Measurements from ENCODE around the gene METTL8. TPM values are rescaled to one million over a fixed set of nuclear protein-coding genes. Genes with fewer than 3 reads are reported as not detected.
A peak's percentile ranks its signal among the peaks of the same experiment; 100 is the strongest.

Gene METTL8
- total and polyA plus RNA-seq, 11 donors: 4.2 to 18.5 (median 9.0) TPM

DNA sequence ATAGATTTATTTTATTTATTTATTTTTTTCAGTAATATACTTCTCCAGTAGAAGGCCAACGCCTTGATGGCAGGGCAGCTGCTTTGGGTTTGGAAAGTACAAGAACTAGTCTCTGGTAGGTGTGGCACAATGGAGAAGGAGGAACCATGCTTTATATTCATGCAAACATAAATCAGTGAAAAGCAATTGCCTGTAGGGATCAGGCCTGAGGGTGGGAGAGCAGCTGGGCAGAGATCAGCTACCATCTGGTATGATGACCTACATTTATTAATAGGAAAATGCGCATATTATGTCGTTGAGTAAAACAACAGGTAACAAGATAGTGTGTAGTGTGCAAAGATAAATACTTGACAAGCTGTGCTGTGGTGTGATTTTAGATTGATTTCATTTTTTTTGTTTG, 152.7 kb downstream of the METTL8 start:
- no peak overlapping the region for H3K27ac ChIP-seq
- TF ChIP-seq CTCF (IDR thresholded peaks at IDR 0.05) (no peak), POLR2A (IDR thresholded peaks at IDR 0.05) (no peak)
- no peak overlapping the region for H3K4me3 ChIP-seq
- peaks cover 0 to 5% (median 0%) of the 10 kb centered on the region in 12 donors for H3K9me3 ChIP-seq
- DNase-seq (no peak), ATAC-seq (no peak)
- WGBS, 4 donors: 91 to 95% (median 93%) methylated on average over 3 of the region's 3 CpGs
- H3K4me1 ChIP-seq: no peaks in the 10 kb centered on the region
- no peaks in the 10 kb centered on the region for H3K36me3 ChIP-seq
- intact Hi-C loops (cut with DNase I): no loop called here
- H3K27me3 ChIP-seq: no peaks in the 10 kb centered on the region

DNA sequence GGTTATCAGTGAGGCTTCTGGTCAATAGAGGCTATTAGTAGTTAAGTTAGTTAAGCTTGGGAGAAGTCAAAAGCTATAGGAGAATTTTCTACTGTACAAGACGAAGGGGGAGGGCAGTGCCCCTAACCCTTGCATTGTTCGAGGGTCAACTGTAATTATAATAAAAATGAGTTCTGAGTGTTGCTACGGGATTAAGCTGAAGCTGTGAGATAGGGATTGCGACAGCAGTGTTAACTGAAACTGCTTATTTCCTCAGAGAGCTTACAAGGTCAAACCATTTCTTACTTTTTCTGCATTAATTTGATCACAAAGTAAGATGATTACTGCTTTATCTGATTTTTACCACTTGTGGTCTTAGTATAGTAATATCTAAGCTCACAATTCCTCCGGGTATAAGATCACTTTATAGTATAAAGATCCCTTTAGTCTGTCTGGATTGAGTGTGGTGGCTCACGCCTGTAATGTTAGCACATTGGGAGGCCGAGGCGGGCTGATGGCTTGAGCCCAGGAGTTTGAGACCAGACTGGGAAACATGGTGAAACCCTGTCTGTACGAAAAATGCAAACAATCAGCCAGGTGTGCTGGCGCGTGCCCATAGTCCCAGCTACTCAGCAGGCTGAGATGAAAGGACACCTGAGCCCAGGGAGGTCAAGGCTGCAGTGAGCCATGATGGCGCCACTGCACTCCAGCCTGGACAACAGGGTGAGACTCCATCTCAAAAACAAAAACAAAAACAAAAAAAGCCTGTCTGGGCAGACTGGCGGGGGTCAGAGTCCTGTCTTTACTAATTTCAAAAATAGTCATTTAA, 153.6 kb downstream of the METTL8 start:
- no peaks in the 10 kb centered on the region for H3K27me3 ChIP-seq
- no peaks in the 10 kb centered on the region for H3K36me3 ChIP-seq
- intact Hi-C loops (cut with DNase I): no loop called here
- H3K9me3 ChIP-seq: peaks cover 0 to 5% (median 0%) of the 10 kb centered on the region in 12 donors
- no peaks in the 10 kb centered on the region for H3K4me1 ChIP-seq
- DNase-seq: no peak
- H3K4me3 ChIP-seq: no peak overlapping the region
- no peak for ATAC-seq
- no peak for TF ChIP-seq POLR2A (IDR thresholded peaks at IDR 0.05)
- no peak for TF ChIP-seq CTCF (IDR thresholded peaks at IDR 0.05)
- WGBS, 4 donors: 87 to 93% (median 89%) methylated on average over 13 of the region's 13 CpGs
- no peak overlapping the region for H3K27ac ChIP-seq

DNA sequence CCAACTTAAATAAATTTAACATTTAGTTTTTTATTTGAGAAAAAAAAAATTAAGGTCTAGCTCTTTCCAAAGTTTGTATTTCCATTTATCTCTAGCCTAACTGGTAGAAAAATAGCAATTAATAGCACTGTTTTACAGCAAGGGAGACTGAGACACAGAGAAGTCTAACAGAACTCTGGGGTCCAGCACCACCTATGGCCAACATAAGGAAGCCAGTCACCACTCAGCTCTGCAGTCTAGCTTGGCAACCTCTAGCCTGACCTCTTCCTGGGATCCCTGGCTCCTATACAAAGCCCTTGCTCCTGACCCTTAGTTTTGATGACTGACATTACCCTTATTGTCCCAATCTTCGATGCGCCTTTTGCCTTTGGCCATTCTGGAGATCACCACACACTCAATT, 159.0 kb downstream of the METTL8 start:
- intact Hi-C loops (cut with DNase I): no loop called here
- Histone ChIP-seq H3K36me3 (no peaks in the 10 kb centered on the region), H3K27ac (no peak overlapping the region), H3K9me3 (peaks cover 0 to 5% (median 0%) of the 10 kb centered on the region in 12 donors), H3K27me3 (no peaks in the 10 kb centered on the region), H3K4me3 (no peak overlapping the region), H3K4me1 (peaks cover 0 to 9% (median 0%) of the 10 kb centered on the region in 12 donors)
- TF ChIP-seq CTCF (IDR thresholded peaks at IDR 0.05): no peak
- WGBS, 4 donors: 96 to 99% (median 97%) methylated on average over 2 of the region's 2 CpGs
- DNase-seq (no peak), ATAC-seq (no peak)

DNA sequence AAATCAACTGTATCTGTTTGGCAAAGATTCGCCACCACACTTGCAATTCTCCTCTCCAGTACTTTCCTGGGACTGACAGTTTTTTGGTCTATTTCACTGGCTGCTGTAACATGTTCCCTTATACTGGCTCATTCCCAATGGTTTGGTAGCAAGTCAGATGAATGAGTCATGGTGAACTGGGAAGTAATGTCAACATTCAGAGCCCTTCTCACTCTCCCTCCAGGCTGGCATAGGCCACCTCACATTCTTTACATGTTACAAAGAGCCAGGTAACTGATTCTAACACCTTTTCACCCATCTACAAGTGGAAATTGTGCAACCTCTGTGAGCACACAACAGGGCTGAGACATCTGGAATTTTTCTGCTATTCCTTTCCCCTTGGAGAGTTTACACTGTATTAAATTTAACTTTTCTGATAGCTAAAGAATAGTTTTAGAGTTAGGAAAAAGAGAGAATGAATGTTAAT, 161.8 kb downstream of the METTL8 start:
- no peak for TF ChIP-seq POLR2A (IDR thresholded peaks at IDR 0.05)
- no peak for TF ChIP-seq CTCF (IDR thresholded peaks at IDR 0.05)
- intact Hi-C loops (cut with DNase I): no loop called here
- peak in 1 of 5 donors; percentile 6 for DNase-seq
- Histone ChIP-seq H3K9me3 (no peaks in the 10 kb centered on the region), H3K4me1 (peaks cover 0 to 9% (median 0%) of the 10 kb centered on the region in 12 donors), H3K36me3 (no peaks in the 10 kb centered on the region), H3K27ac (peak overlapping the region in 2 of 12 donors; percentile 41 to 49), H3K27me3 (no peaks in the 10 kb centered on the region), H3K4me3 (no peak overlapping the region)
- 21 to 69% (median 30%) methylated on average over 1 of the region's 1 CpG for WGBS, 4 donors
- peak in 3 of 4 donors; percentile 87 to 99 (median 96) for ATAC-seq
